BLaER1 (cell line): ENCODE measurements around the gene IQCF5.
A peak's percentile ranks its signal among the peaks of the same experiment; 100 is the strongest.
"Not testable (repeated sequence)": the region's sequence is repeated elsewhere in the genome, so short reads cannot be mapped to it uniquely, and the experiment has no call there.

ENCODE experiments used
- H3K27ac ChIP-seq: shearing (Covaris generic); formaldehyde crosslinking; 2 replicates; pipeline ENCODE4 v1.8.1; 2022
- H3K27me3 ChIP-seq: shearing (Covaris generic); formaldehyde crosslinking; 2 replicates; pipeline ENCODE4 v1.8.1; 2022
- H3K36me3 ChIP-seq: shearing (Covaris generic); formaldehyde crosslinking; 2 replicates; pipeline ENCODE4 v1.8.1; 2022
- H3K4me1 ChIP-seq: shearing (Covaris generic); formaldehyde crosslinking; 2 replicates; pipeline ENCODE4 v1.8.1; 2022
- H3K4me2 ChIP-seq: shearing (Covaris generic); formaldehyde crosslinking; 2 replicates; pipeline ENCODE4 v1.8.1; 2022
- H3K4me3 ChIP-seq: shearing (Covaris generic); formaldehyde crosslinking; 2 replicates; pipeline ENCODE4 v1.8.1; 2022
- H3K9ac ChIP-seq: shearing (Covaris generic); formaldehyde crosslinking; 2 replicates; pipeline ENCODE4 v1.8.1; 2022
- H3K9me3 ChIP-seq: shearing (Covaris generic); formaldehyde crosslinking; 2 replicates; pipeline ENCODE4 v1.8.1; 2022
- H4K20me1 ChIP-seq: shearing (Covaris generic); formaldehyde crosslinking; 2 replicates; pipeline ENCODE4 v1.8.1; 2022
- Cebpa-rat ChIP-seq: shearing (Covaris generic); IDR thresholded peaks from 2 replicates; pipeline ENCODE4 v1.8.1; 2022

Gene IQCF5

GRCh38 chr3:51873253-51873766 is 2.1 kb downstream of the IQCF5 start:
- no peak overlapping the region for H3K9ac ChIP-seq
- peaks cover 7% of the 10 kb centered on the region for H3K4me1 ChIP-seq
- H3K4me2 ChIP-seq = no peak overlapping the region
- no peaks in the 10 kb centered on the region for H3K27me3 ChIP-seq
- no peak overlapping the region for H3K4me3 ChIP-seq
- no peaks in the 10 kb centered on the region for H4K20me1 ChIP-seq
- no peaks in the 10 kb centered on the region for H3K36me3 ChIP-seq
- H3K27ac ChIP-seq = no peak overlapping the region
- no peaks in the 10 kb centered on the region for H3K9me3 ChIP-seq
- no peak for TF ChIP-seq Cebpa-rat

GRCh38 chr3:51869304-51869703 is 6.1 kb downstream of the IQCF5 start:
- H3K27ac ChIP-seq = no peak overlapping the region
- H3K9ac ChIP-seq = no peak overlapping the region

GRCh38 chr3:51868896-51869295 is 6.5 kb downstream of the IQCF5 start:
- not testable (repeated sequence) for H3K4me1 ChIP-seq, H3K36me3 ChIP-seq, H3K27me3 ChIP-seq, H3K4me3 ChIP-seq, H3K27ac ChIP-seq, H4K20me1 ChIP-seq, H3K9ac ChIP-seq, H3K4me2 ChIP-seq, H3K9me3 ChIP-seq

More at GRCh38 chr3:51869304-51869703, 6.1 kb downstream of the IQCF5 start:
- H3K9me3 ChIP-seq = no peaks in the 10 kb centered on the region
- no peaks in the 10 kb centered on the region for H3K27me3 ChIP-seq
- no peak for TF ChIP-seq Cebpa-rat
- H3K36me3 ChIP-seq = no peaks in the 10 kb centered on the region
- H3K4me2 ChIP-seq = no peak overlapping the region
- no peaks in the 10 kb centered on the region for H3K4me1 ChIP-seq
- no peaks in the 10 kb centered on the region for H4K20me1 ChIP-seq
- no peak overlapping the region for H3K4me3 ChIP-seq

- TF ChIP-seq Cebpa-rat = no peak
- Histone ChIP-seq H3K27ac (no peak overlapping the region), H3K27me3 (no peaks in the 10 kb centered on the region), H3K4me1 (peaks cover 10% of the 10 kb centered on the region), H3K4me3 (no peak overlapping the region), H3K36me3 (no peaks in the 10 kb centered on the region), H3K9me3 (peaks cover 4% of the 10 kb centered on the region; the same call in 1 of the 2 replicates), H3K4me2 (no peak overlapping the region), H4K20me1 (no peaks in the 10 kb centered on the region), H3K9ac (no peak overlapping the region)
Observed at GRCh38 chr3:51862886-51863285, 12.5 kb downstream of the IQCF5 start.

- H3K4me3 ChIP-seq = no peak within 1 kb of the TSS
- TF ChIP-seq Cebpa-rat = no peak
- peaks cover 12% of the 10 kb centered on the region for H3K9me3 ChIP-seq
- no peak within 1 kb of the TSS for H3K27ac ChIP-seq
- H3K27me3 ChIP-seq = no peaks in the 10 kb centered on the region
- peaks cover 10% of the 10 kb centered on the region for H3K4me1 ChIP-seq
- H4K20me1 ChIP-seq = no peaks in the 10 kb centered on the region
- no peak within 1 kb of the TSS for H3K9ac ChIP-seq
- peak within 1 kb of the TSS; percentile 44 for H3K4me2 ChIP-seq
- no peaks in the 10 kb centered on the region for H3K36me3 ChIP-seq
Observed at GRCh38 chr3:51860703-51861665, 14.4 kb downstream of the IQCF5 start, which contains the start of gene IQCF2. TSS of gene IQCF2 (plus strand) at chr3:51861615. CDS start at chr3:51861667, 52 bp downstream.

GRCh38 chr3:51855411-51855810 is 20.0 kb downstream of the IQCF5 start:
- peaks cover 22% of the 10 kb centered on the region for H3K9me3 ChIP-seq
- not testable (repeated sequence) for H3K4me3 ChIP-seq, H3K36me3 ChIP-seq, H3K27ac ChIP-seq, H3K4me2 ChIP-seq, H3K4me1 ChIP-seq, H3K27me3 ChIP-seq, H3K9ac ChIP-seq, H4K20me1 ChIP-seq

- H3K4me1 ChIP-seq = no peaks in the 10 kb centered on the region
- no peak overlapping the region for H3K9ac ChIP-seq
- no peak overlapping the region for H3K4me2 ChIP-seq
- H3K27me3 ChIP-seq = no peaks in the 10 kb centered on the region
- peaks cover 21% of the 10 kb centered on the region for H3K9me3 ChIP-seq
- no peaks in the 10 kb centered on the region for H4K20me1 ChIP-seq
- H3K4me3 ChIP-seq = no peak overlapping the region
- no peak for TF ChIP-seq Cebpa-rat
- H3K27ac ChIP-seq = no peak overlapping the region
- H3K36me3 ChIP-seq = no peaks in the 10 kb centered on the region
Observed at GRCh38 chr3:51845129-51845528, 30.3 kb downstream of the IQCF5 start.

GRCh38 chr3:51836606-51837005 is 38.8 kb downstream of the IQCF5 start:
- Histone ChIP-seq H3K27ac (no peak overlapping the region), H3K4me2 (no peak overlapping the region), H3K4me1 (no peaks in the 10 kb centered on the region), H3K4me3 (no peak overlapping the region), H3K9me3 (no peaks in the 10 kb centered on the region), H3K36me3 (no peaks in the 10 kb centered on the region), H4K20me1 (no peaks in the 10 kb centered on the region), H3K9ac (no peak overlapping the region), H3K27me3 (no peaks in the 10 kb centered on the region)
- TF ChIP-seq Cebpa-rat = no peak

GRCh38 chr3:51830836-51831385 is 44.5 kb downstream of the IQCF5 start:
- H3K4me1 ChIP-seq = no peaks in the 10 kb centered on the region
- H3K4me3 ChIP-seq = no peak overlapping the region
- no peaks in the 10 kb centered on the region for H3K36me3 ChIP-seq
- no peak overlapping the region for H3K9ac ChIP-seq
- no peaks in the 10 kb centered on the region for H3K27me3 ChIP-seq
- no peak for TF ChIP-seq Cebpa-rat
- H3K27ac ChIP-seq = no peak overlapping the region
- H3K9me3 ChIP-seq = peaks cover 28% of the 10 kb centered on the region
- no peak overlapping the region for H3K4me2 ChIP-seq
- H4K20me1 ChIP-seq = no peaks in the 10 kb centered on the region

- Histone ChIP-seq H3K27ac (no peak overlapping the region), H3K4me3 (no peak overlapping the region), H3K36me3 (no peaks in the 10 kb centered on the region), H3K4me1 (no peaks in the 10 kb centered on the region), H4K20me1 (no peaks in the 10 kb centered on the region), H3K9me3 (peaks cover 28% of the 10 kb centered on the region), H3K4me2 (no peak overlapping the region), H3K27me3 (no peaks in the 10 kb centered on the region), H3K9ac (no peak overlapping the region)
- no peak for TF ChIP-seq Cebpa-rat
Observed at GRCh38 chr3:51830345-51830744, 45.1 kb downstream of the IQCF5 start.
